ENCODE measurements around the gene C19orf25.
"Not testable (repeated sequence)": the region's sequence is repeated elsewhere in the genome, so short reads cannot be mapped to it uniquely, and the experiment has no call there.

C19orf25 gene

DNA sequence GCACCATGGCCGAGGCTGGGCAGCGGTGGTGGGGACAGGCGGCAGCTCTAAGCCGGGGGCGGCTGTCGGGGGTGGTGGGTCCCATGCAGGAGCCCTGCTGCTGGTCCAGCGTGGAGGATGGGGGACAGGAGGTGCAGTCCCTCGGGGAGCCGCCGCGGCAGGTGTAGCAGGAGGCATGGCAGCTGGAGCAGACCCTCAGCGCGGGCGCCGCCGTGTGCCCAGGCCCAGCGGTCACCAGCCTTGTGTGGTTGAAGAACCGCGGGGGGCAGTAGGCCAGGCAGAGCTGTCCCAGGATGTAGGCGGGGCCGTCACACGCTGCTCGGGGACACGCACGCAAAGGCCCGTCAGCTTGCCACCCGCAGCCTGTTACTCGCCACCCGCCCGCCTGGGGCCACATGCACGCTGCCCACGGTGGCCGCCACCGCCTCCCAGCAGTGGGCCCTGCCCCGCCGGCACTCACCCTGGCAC, 2.9 kb upstream of the C19orf25 start:
- no peak for DNase-seq (ENCODE audit: low spot score)

- DNase-seq (ENCODE audit: low spot score) = no peak
These were observed 2.3 kb upstream of the C19orf25 start for GRCh38 chr19:1481224-1481892.

DNA sequence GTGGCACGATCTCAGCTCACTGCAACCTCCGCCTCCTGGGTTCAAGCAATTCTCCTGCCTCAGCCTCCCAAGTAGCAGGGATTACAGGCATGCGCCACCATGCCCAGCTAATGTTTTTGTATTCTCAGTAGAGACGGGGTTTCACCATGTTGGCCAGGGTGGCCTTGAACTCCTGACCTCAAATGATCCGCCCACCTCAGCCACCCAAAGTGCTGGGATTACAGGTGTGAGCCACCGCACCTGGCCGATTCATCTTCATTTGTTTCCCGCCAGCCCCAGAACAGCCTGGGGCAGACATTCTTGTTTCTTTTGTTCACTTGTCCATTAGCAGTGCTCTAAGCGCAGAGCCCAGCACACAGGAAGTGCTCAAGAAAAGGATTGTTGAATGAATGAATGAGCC, 2.0 kb downstream of the C19orf25 start:
- DNase-seq (ENCODE audit: low spot score) = not testable (repeated sequence)

DNA sequence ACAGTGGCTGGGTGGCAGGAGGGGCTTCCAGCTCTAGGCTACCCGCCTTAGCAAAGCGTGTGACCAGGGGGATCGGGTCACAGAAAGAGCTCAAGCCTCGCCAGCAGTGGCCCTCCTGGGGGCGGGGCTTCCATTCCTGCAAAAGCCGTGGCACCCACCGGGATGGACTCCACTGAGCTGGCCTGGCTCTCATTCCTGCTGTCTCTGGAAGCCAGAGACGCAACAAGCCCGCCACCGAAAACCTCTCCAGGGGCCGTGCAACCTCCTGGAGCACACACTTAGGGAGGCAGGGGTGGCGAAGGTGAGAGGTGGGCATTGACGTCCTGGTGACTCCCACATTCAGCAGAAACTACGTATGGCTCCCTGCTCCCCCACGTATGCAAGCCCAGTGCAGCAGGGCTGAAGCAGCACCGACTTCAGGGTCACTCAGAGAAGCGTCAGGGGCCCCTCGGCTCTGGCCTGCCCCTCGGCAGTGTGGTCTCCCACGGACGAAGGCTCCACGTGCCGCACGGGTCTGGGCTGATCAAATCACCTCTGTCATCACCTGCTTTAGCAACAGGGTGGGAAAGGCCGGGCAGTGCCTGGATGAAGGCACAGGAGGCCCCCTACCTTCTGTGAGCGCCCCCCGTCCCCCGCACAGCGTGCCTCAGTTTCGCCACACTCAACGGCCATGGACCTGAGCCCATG, 3.1 kb downstream of the C19orf25 start:
- DNase-seq (ENCODE audit: low spot score) = no peak

- no peak for DNase-seq (ENCODE audit: low spot score)
These were observed 4.2 kb downstream of the C19orf25 start for GRCh38 chr19:1474765-1475351.

DNA sequence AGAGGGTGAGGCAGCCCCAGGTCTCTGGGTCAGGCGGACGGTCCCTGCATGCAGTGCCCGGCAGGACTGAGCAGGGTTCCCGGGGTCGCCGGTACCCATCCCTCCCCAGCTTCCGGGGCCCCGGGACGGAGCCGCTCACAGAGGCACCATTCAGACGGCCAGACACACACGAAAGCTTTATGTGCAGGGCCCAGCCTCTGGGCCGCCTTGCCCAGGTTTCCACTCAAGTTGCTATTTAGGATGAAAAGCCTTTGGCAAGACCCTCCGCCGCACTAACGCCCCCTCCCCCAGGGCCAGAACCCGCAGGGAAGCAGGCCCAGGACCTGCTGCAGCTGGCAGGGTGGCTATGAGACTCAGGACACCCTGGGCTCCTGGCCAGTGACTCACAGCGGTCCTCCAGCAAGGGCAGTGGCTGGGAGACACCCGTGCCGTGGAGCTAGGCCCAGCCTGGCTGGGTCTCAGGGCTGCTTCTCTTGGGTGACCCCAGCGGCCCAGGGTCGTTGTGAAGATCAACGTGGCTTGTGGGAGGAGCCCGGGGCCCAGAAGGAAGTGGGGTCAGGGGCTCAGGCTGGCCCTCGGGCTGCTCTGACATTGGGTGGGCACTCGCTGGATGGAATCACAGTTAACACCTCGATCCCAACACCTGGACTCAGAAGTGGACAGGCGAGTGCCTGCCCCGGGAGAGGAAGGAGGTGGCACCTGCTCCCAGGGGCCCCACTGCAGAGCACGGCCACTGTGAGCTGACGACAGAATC, 4.8 kb downstream of the C19orf25 start:
- no peak for DNase-seq (ENCODE audit: low spot score)

GRCh38 chr19:1473085-1473851, 5.7 kb downstream of the C19orf25 start:
- DNase-seq (ENCODE audit: low spot score) = no peak

GRCh38 chr19:1472231-1473084, 6.6 kb downstream of the C19orf25 start:
- no peak for DNase-seq (ENCODE audit: low spot score)

DNA sequence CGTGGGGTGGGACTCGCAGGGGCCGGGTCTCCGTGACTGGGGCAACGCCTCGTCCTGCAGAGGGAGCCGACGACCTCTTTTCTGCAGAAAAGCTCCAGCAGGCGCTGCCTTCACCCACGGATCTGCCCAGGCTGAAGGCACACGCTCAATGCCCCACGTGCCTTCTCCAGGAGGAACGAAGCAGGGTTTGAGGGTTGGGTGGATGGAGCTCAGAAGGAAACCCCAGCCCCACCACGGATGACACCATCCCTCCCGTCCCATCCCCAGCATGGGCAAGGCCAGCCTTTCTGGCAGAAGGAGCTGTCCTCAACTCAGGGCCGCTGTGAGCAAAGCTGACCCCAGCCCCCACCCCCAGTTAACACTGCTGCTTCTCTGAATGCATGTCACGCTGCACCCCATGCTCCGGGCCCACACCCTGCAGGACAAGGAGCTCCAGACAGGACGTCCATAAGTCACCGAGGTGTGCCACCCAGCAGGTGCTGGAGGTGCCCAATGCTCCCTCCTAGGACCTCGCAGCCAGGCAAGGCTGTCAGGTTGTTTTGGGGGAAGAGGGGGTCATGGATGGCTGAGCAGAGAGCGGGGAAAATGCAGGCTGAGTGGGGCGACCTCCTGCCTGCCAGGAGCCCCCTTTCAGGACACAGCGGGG, 7.4 kb downstream of the C19orf25 start:
- no peak for DNase-seq (ENCODE audit: low spot score)

- DNase-seq (ENCODE audit: low spot score) = no peak
These were observed 8.0 kb downstream of the C19orf25 start for GRCh38 chr19:1471010-1471514.

- DNase-seq (ENCODE audit: low spot score) = no peak
These were observed 8.6 kb downstream of the C19orf25 start for GRCh38 chr19:1470305-1471009.

DNA sequence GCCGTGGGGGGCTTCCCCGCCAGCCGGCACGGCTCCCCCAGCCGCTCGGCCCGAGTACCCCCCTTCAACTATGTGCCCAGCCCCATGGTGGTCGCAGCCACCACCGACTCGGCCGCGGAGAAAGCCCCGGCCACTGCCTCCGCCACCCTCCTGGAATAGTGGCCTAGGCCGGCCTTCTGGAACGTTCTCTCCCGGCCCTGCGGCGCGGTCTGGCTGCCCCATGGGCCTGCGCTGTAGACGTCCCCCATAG, 9.0 kb downstream of the C19orf25 start:
- DNase-seq (ENCODE audit: low spot score) = no peak

GRCh38 chr19:1469255-1470054, 9.6 kb downstream of the C19orf25 start:
- DNase-seq (ENCODE audit: low spot score) = no peak

DNA sequence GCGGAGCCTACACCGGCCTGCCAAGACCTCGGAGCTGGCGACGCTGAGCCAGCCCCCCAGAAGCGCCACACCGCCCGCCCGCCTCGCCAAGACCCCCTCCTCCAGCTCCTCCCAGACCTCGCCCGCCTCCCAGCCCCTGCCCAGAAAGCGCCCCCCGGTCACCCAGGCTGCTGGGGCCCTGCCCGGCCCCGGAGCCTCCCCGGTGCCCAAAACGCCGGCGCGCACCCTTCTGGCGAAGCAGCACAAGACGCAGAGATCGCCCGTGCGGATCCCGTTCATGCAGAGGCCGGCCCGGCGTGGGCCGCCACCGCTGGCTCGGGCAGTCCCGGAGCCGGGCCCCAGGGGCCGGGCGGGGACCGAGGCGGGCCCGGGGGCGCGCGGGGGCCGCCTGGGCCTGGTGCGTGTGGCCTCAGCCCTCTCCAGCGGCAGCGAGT, 10.2 kb downstream of the C19orf25 start:
- DNase-seq (ENCODE audit: low spot score) = no peak

- DNase-seq (ENCODE audit: low spot score) = no peak
These were observed 10.7 kb downstream of the C19orf25 start for GRCh38 chr19:1468274-1468820.

DNA sequence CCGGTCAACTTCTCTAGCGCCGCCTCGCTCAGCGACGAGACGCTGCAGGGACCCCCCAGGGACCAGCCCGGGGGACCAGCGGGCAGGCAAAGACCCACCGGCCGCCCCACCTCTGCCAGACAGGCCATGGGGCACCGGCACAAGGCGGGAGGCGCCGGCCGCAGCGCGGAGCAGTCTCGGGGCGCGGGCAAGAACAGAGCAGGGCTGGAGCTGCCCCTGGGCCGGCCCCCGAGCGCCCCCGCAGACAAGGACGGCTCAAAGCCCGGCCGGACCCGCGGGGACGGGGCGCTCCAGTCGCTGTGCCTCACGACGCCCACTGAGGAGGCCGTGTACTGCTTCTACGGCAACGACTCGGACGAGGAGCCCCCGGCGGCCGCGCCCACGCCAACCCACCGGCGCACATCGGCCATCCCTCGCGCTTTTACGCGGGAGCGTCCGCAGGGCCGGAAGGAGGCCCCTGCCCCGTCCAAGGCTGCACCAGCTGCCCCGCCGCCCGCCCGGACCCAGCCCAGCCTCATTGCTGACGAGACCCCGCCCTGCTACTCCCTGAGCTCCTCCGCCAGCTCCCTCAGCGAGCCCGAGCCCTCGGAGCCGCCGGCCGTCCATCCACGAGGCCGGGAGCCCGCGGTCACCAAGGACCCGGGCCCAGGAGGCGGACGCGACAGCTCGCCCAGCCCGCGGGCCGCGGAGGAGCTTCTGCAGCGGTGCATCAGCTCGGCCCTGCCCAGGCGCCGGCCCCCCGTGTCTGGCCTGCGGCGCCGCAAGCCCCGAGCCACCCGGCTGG, 11.3 kb downstream of the C19orf25 start:
- no peak for DNase-seq (ENCODE audit: low spot score)

DNA sequence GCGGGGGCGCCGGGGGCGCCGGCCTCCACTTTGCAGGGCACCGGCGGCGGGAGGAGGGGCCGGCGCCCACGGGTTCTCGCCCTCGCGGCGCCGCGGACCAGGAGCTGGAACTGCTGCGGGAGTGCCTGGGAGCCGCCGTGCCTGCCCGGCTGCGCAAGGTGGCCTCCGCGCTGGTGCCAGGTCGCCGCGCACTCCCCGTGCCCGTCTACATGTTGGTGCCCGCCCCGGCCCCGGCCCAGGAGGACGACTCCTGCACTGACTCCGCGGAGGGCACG, 11.9 kb downstream of the C19orf25 start:
- no peak for DNase-seq (ENCODE audit: low spot score)

Measured in kidney capillary endothelial cell (primary cell).